HepG2 (cell line): Measurements from ENCODE around the gene AARS1. TPM values are rescaled to one million over a fixed set of nuclear protein-coding genes. Genes with fewer than 3 reads are reported as not detected.

ENCODE experiments used
- ARID5B ChIP-seq: IDR thresholded peaks from 2 replicates; pipeline ENCODE4 v1.4.0; 2020; ENCODE audit warnings: mild to moderate bottlenecking, missing genetic modification reagents
- BORCS8-MEF2B ChIP-seq: sonication (generic); formaldehyde crosslinking; IDR thresholded peaks from 2 replicates; pipeline ENCODE4 v1.8.0; 2022; ENCODE audit warnings: mild to moderate bottlenecking, missing genetic modification reagents
- ELF1 ChIP-seq: sonication (generic); formaldehyde crosslinking; IDR thresholded peaks from 2 replicates; pipeline ENCODE4 v1.4.0; 2020; ENCODE audit warnings: missing genetic modification reagents
- FOXA1 ChIP-seq, 2 experiments: fragments of 450-650 bp in 1 of 2; sonication (generic) in 1 of 2; formaldehyde crosslinking in 1 of 2; IDR thresholded peaks; 2 replicates each; pipeline versions ENCODE4 v1.4.0 to v1.6.1; 2016 to 2020; ENCODE audit warnings: missing genetic modification reagents in 1 of 2
- HNRNPL ChIP-seq: fragments of 200-400 bp; formaldehyde crosslinking; IDR thresholded peaks from 2 replicates; pipeline ENCODE4 v1.6.1; 2017; ENCODE audit warnings: mild to moderate bottlenecking, low read depth, low read length
- MTF1 ChIP-seq: sonication (generic); formaldehyde crosslinking; IDR thresholded peaks from 2 replicates; pipeline ENCODE4 v1.5.0; 2020; ENCODE audit warnings: missing genetic modification reagents
- NFIC ChIP-seq: IDR thresholded peaks from 2 replicates; pipeline ENCODE4 v1.6.1; 2012; ENCODE audit warnings: mild to moderate bottlenecking, low read length, inconsistent platforms
- NFKB2 ChIP-seq: sonication (generic); formaldehyde crosslinking; IDR thresholded peaks from 2 replicates; pipeline ENCODE4 v1.4.0; 2020; ENCODE audit warnings: missing genetic modification reagents, borderline replicate concordance
- NPAS2 ChIP-seq: sonication (generic); formaldehyde crosslinking; IDR thresholded peaks from 2 replicates; pipeline ENCODE4 v1.8.0; 2022; ENCODE audit warnings: mild to moderate bottlenecking, missing genetic modification reagents, borderline replicate concordance
- PRDM4 ChIP-seq: sonication (generic); formaldehyde crosslinking; IDR thresholded peaks from 2 replicates; pipeline ENCODE4 v1.9.0; 2021; ENCODE audit warnings: missing genetic modification reagents, borderline replicate concordance
- RFX1 ChIP-seq: fragments of 450-650 bp; IDR thresholded peaks from 2 replicates; pipeline ENCODE4 v1.6.1; 2017
- ZNF264 ChIP-seq: sonication (generic); formaldehyde crosslinking; IDR thresholded peaks from 2 replicates; pipeline ENCODE4 v1.4.0; 2020; ENCODE audit warnings: missing genetic modification reagents
- ZNF276 ChIP-seq: sonication (generic); formaldehyde crosslinking; IDR thresholded peaks from 2 replicates; pipeline ENCODE4 v1.4.0; 2020; ENCODE audit warnings: mild to moderate bottlenecking, low read depth, missing genetic modification reagents
- ZNF552 ChIP-seq: sonication (generic); formaldehyde crosslinking; IDR thresholded peaks from 2 replicates; pipeline ENCODE4 v1.9.0; 2022; ENCODE audit warnings: missing genetic modification reagents, mild to moderate bottlenecking, borderline replicate concordance
- ZNF800 ChIP-seq: sonication (generic); formaldehyde crosslinking; IDR thresholded peaks from 2 replicates; pipeline ENCODE4 v1.4.0; 2020; ENCODE audit warnings: missing genetic modification reagents
- polyA plus RNA-seq, 8 experiments: library from polyadenylated mRNA; depleted of rRNA in 3 of 8; stranded (reverse) in 7 of 8; unstranded in 1 of 8; fragments of >200 nt; fragmentation: Illumina TruSeq in 4 of 8; extraction: Trizol in 4 of 8; gene quantifications; 2 replicates each; pipeline versions ENCODE4 v1.2.1 to v1.2.3, GENCODE V29; 2011 to 2016; ENCODE audit warnings: low read depth in 4 of 8, missing spikeins in 1 of 8, mixed read lengths in 1 of 8; ENCODE audit not compliant: insufficient read depth in 1 of 8
- total RNA-seq, 5 experiments: library from RNA; depleted of rRNA; stranded (reverse); fragments of >200 nt; fragmentation: Illumina TruSeq; extraction: Trizol; gene quantifications; 2 replicates each; pipeline ENCODE4 v1.2.3, GENCODE V29; 2016; ENCODE audit warnings: low read depth in 1 of 5
- TF ChIP-seq, protein P1 (sequence below): sonication (generic); formaldehyde crosslinking; IDR thresholded peaks from 2 replicates; pipeline ENCODE4 v1.5.0; 2020; ENCODE audit warnings: missing genetic modification reagents

AARS1 gene
- total and polyA plus RNA-seq, 2 of the 13 experiments (the other 11 are each of a cell fraction or from before 2014, with no cell fraction given), result 107 to 132 TPM

DNA sequence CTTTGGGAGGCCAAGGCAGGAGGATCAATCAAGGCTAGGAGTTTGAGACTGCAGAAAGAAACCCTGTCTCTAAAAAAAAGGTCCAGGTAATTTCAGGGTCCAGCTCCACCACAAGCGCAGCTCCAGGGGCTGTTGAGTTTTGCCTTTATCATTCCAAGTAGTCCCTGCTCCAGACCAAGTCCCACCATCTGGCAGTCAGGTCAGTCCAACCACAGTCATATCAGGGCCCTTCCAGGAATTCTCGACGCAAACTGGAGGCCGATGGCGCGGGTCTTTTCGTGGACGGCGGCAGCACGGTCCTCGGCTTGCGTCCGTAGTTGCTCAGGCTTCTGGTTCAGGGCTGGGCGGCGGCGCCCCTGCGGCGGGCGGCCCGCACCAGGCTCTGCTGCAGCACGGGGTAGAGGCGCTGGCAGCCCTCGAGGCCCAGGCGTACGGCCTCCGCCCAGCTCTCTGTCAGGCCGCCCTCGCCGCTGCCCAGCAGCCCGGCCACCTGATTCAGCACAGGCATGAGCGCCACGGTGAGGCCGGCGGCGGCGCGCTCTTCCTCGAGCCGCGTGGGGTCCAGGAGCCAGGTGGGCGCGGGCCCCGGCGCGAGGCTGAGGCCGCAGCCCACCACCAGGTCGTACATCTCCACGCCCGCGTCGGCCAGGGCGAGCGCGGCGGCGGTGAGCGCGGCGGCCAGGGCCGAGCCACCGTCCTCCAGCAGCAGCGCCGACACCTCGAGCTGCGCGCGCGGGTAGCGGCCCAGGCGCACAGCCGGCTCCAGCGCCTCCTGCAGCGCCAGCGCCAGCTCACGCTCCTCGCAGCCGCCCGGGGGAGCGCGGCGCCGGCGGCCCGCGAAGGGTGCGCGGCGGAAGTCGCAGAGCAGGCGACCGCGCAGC, 38.3 kb downstream of the AARS1 start (continued):
- TF ChIP-seq BORCS8-MEF2B (CRISPR knock-in tag) (peak; percentile 66), ZNF800 (CRISPR knock-in tag) (0 out of 2 replicates have a peak, but pooled peaks have one; percentile 20), ZNF552 (CRISPR knock-in tag) (no peak; the same call in 1 of the 2 replicates), ARID5B (peak; percentile 40), MTF1 (CRISPR knock-in tag) (0 out of 2 replicates have a peak, but pooled peaks have one; percentile 52), ZNF276 (peak; percentile 65; the same call in 1 of the 2 replicates), NFKB2 (CRISPR knock-in tag) (peak; percentile 39; the same call in 1 of the 2 replicates), NFIC (no peak), PRDM4 (CRISPR knock-in tag) (no peak; the same call in 1 of the 2 replicates), FOXA1 (IDR thresholded peaks at IDR 0.05) (no peak), FOXA1 (CRISPR knock-in tag; IDR thresholded peaks at IDR 0.05) (no peak), RFX1 (no peak), NPAS2 (CRISPR knock-in tag) (no peak), ZNF264 (no peak; the same call in 1 of the 2 replicates), ELF1 (no peak), HNRNPL (0 out of 2 replicates have a peak, but pooled peaks have one; percentile 25)
- TF ChIP-seq, protein P1, sequence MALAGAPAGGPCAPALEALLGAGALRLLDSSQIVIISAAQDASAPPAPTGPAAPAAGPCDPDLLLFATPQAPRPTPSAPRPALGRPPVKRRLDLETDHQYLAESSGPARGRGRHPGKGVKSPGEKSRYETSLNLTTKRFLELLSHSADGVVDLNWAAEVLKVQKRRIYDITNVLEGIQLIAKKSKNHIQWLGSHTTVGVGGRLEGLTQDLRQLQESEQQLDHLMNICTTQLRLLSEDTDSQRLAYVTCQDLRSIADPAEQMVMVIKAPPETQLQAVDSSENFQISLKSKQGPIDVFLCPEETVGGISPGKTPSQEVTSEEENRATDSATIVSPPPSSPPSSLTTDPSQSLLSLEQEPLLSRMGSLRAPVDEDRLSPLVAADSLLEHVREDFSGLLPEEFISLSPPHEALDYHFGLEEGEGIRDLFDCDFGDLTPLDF (CRISPR knock-in tag), result 0 out of 2 replicates have a peak, but pooled peaks have one; percentile 53
